Measurements from ENCODE around the gene CA4. TPM values are rescaled to one million over a fixed set of nuclear protein-coding genes. Genes with fewer than 3 reads are reported as not detected.

CA4 gene
- total and polyA plus RNA-seq, 2 of the 8 experiments (the other 6 are each of a cell fraction or from before 2014, with no cell fraction given): 3.6 to 4.2 TPM

GRCh38 chr17:60139438-60140285 lies 10.1 kb upstream of the CA4 start (continued):
- TF ChIP-seq ATF2 (IDR thresholded peaks at IDR 0.05; ENCODE audit: low read length) (0 out of 2 replicates have a peak, but pooled peaks have one; percentile 67), JUND (IDR thresholded peaks at IDR 0.05; ENCODE audit: low read length) (no peak), HDAC2 (IDR thresholded peaks at IDR 0.05; ENCODE audit: borderline replicate concordance in 1 of 2, low read depth in 2 of 2, low read length in 2 of 2) (peak in 1 of 2 experiments; percentile 99; a peak in 2 of 4 replicates), GABPA (IDR thresholded peaks at IDR 0.05; ENCODE audit: borderline replicate concordance, insufficient read depth, low read length) (peak; percentile 70; the same call in 1 of the 2 replicates), MAX (IDR thresholded peaks at IDR 0.05) (peak; percentile 78), SP2 (IDR thresholded peaks at IDR 0.05; ENCODE audit: low read length) (no peak), CHD2 (IDR thresholded peaks at IDR 0.05; ENCODE audit: low read length) (0 out of 2 replicates have a peak, but pooled peaks have one; percentile 16), KDM4A (IDR thresholded peaks at IDR 0.05; ENCODE audit: low read depth, low read length, severe bottlenecking) (peak; percentile 4), SP1 (IDR thresholded peaks at IDR 0.05; ENCODE audit: low read depth, low read length) (no peak)
